ENCODE measurements around the gene GCK.

- no peak for TF ChIP-seq CTCF (IDR thresholded peaks at IDR 0.05)
- no peak for TF ChIP-seq EP300 (IDR thresholded peaks at IDR 0.05)
Observed at GRCh38 chr7:44162179-44162578, 27.1 kb downstream of the GCK start.
